Endothelial cell of umbilical vein (primary cell): ENCODE results near the gene TMEM267. TPM values are rescaled to one million over a fixed set of nuclear protein-coding genes. Genes with fewer than 3 reads are reported as not detected.

ENCODE experiments used
- BruUV-seq: library from RNA; stranded (reverse); fragments of 400-500 nt; replicated peaks from 2 replicates; lab custom pipeline; 2021; lab: Mats Ljungman, UMichigan
- CTCF ChIA-PET: fragments of 300-600, 350-600 bp; sonication (Branson Sonifier 250); formaldehyde crosslinking; loops from one replicate; lab custom pipeline; 2021; ENCODE audit warnings: antibody characterized with exemption, inconsistent platforms; lab: Charles Lee
- POLR2A ChIA-PET: fragments of 300-600, 350-600 bp; sonication (Branson Sonifier 250); formaldehyde crosslinking; loops from one replicate; lab custom pipeline; 2021; ENCODE audit warnings: antibody characterized with exemption, inconsistent platforms; lab: Charles Lee
- DNase-seq: peaks from one replicate; pipeline ENCODE4 v3.0.0-alpha.2; 2011; ENCODE audit warnings: low read depth, low spot score
- FAIRE-seq: peaks from 2 replicates; lab custom pipeline; 2011; peaks lifted over from hg19 to GRCh38; lab: Jason Lieb, UNC
- H2AFZ ChIP-seq: 2 replicates; pipeline ENCODE4 v1.6.0; 2012; ENCODE audit warnings: low read depth, low read length, control low read depth, inconsistent platforms
- H3K27ac ChIP-seq: 2 replicates; pipeline ENCODE4 v1.5.1; 2011; ENCODE audit warnings: low read depth, mild to moderate bottlenecking, control low read depth, low read length, moderate library complexity; ENCODE audit not compliant: insufficient read depth
- H3K27me3 ChIP-seq, 2 experiments: 2 replicates each; pipeline versions ENCODE4 v1.6.0 to v1.6.1; 2011; ENCODE audit warnings: low read length in 2 of 2, mixed read lengths in 1 of 2; ENCODE audit not compliant: control insufficient read depth in 2 of 2, insufficient read depth in 2 of 2
- H3K36me3 ChIP-seq, 2 experiments: 2 replicates in 1 of 2; 3 replicates in 1 of 2; pipeline ENCODE4 v1.5.1; 2011; ENCODE audit warnings: low read length in 2 of 2, mild to moderate bottlenecking in 1 of 2, moderate library complexity in 1 of 2; ENCODE audit not compliant: control insufficient read depth in 2 of 2, insufficient read depth in 2 of 2; ENCODE audit errors: extremely low read depth in 1 of 2
- H3K4me1 ChIP-seq: 3 replicates; pipeline ENCODE4 v1.5.1; 2011; ENCODE audit warnings: mild to moderate bottlenecking, low read length; ENCODE audit not compliant: control insufficient read depth, insufficient read depth; ENCODE audit errors: extremely low read depth
- H3K4me2 ChIP-seq: 2 replicates; pipeline ENCODE4 v1.6.1; 2011; ENCODE audit warnings: low read length, control low read depth, mixed read lengths; ENCODE audit not compliant: insufficient read depth
- H3K4me3 ChIP-seq, 3 experiments: fragments of 200-600 bp in 1 of 3; sonication (generic), shearing (Covaris generic) in 1 of 3; replicated peaks in 1 of 3; 2 replicates each; pipeline ENCODE4 v1.5.1; 2011 to 2016; ENCODE audit warnings: control low read depth in 3 of 3, low read length in 3 of 3, mild to moderate bottlenecking in 2 of 3, inconsistent platforms in 1 of 3, low read depth in 1 of 3, moderate library complexity in 1 of 3; ENCODE audit not compliant: insufficient read depth in 1 of 3
- H3K79me2 ChIP-seq: 2 replicates; pipeline ENCODE4 v1.6.0; 2012; ENCODE audit warnings: low read length, inconsistent platforms; ENCODE audit not compliant: control insufficient read depth, insufficient read depth
- H3K9ac ChIP-seq: replicated peaks from 2 replicates; pipeline ENCODE3; 2011; ENCODE audit warnings: low read length, control low read depth; ENCODE audit not compliant: insufficient read depth; ENCODE audit errors: extremely low read depth
- H3K9me1 ChIP-seq: replicated peaks from 3 replicates; pipeline ENCODE4 v1.6.0; 2011; ENCODE audit warnings: mild to moderate bottlenecking, low read length; ENCODE audit not compliant: control insufficient read depth, insufficient read depth; ENCODE audit errors: extremely low read depth
- H3K9me3 ChIP-seq: replicated peaks from 2 replicates; pipeline ENCODE4 v1.5.1; 2012; ENCODE audit warnings: low read length, inconsistent platforms; ENCODE audit not compliant: control insufficient read depth, insufficient read depth
- H4K20me1 ChIP-seq: replicated peaks from 2 replicates; pipeline ENCODE3; 2011; ENCODE audit warnings: mild to moderate bottlenecking, low read length; ENCODE audit not compliant: control insufficient read depth, insufficient read depth; ENCODE audit errors: extremely low read depth
- EZH2 ChIP-seq: IDR thresholded peaks from 2 replicates; pipeline ENCODE4 v1.6.1; 2012; ENCODE audit warnings: borderline replicate concordance, low read depth, mild to moderate bottlenecking, moderate library complexity, low read length, inconsistent platforms; ENCODE audit not compliant: severe bottlenecking
- FOS ChIP-seq: IDR thresholded peaks from 2 replicates; pipeline ENCODE4 v1.6.1; 2011; ENCODE audit warnings: mild to moderate bottlenecking, low read length, moderate library complexity, borderline replicate concordance; ENCODE audit not compliant: insufficient read depth
- GATA2 ChIP-seq: IDR thresholded peaks from 2 replicates; pipeline ENCODE4 v1.7.0; 2011; ENCODE audit warnings: low read depth, mild to moderate bottlenecking, moderate library complexity, mixed read lengths, low read length; ENCODE audit not compliant: insufficient read length, insufficient read depth
- JUN ChIP-seq: IDR thresholded peaks from 2 replicates; pipeline ENCODE4 v1.6.1; 2011; ENCODE audit warnings: borderline replicate concordance, low read depth; ENCODE audit not compliant: insufficient read length, insufficient read depth
- MAX ChIP-seq: IDR thresholded peaks from 2 replicates; pipeline ENCODE4 v1.6.1; 2011; ENCODE audit not compliant: insufficient read depth, insufficient read length
- MYC ChIP-seq: IDR thresholded peaks from one replicate; pipeline ENCODE4 v1.6.1; 2011; ENCODE audit warnings: mild to moderate bottlenecking, low read depth, low read length
- POLR2A ChIP-seq: IDR thresholded peaks from 2 replicates; pipeline ENCODE4 v1.6.1; 2012; ENCODE audit warnings: low read depth, mild to moderate bottlenecking, control low read depth, low read length
- POLR2AphosphoS5 ChIP-seq: IDR thresholded peaks from 2 replicates; pipeline ENCODE4 v1.6.1; 2012; ENCODE audit warnings: low read depth, mild to moderate bottlenecking, control low read depth, low read length, moderate library complexity; ENCODE audit not compliant: insufficient read depth
- dilution Hi-C: fragments of 300-500 bp; cut with MboI; formaldehyde crosslinking; loops from one replicate; pipeline ENCODE4 v1.15.0; 2019; ENCODE audit warnings: low sequenced_read_pairs; ENCODE audit not compliant: extremely low pct_ligation_motif_present
- intact Hi-C: fragments of 100-400 bp; cut with micrococcal nuclease; formaldehyde crosslinking; loops from one replicate; pipeline ENCODE4 v1.10.0; 2022
- polyA plus RNA-seq, 4 experiments: library from polyadenylated mRNA; depleted of rRNA in 3 of 4; stranded (reverse) in 3 of 4; unstranded in 1 of 4; fragments of >200 nt; gene quantifications; 2 replicates each; pipeline versions ENCODE4 v1.2.1 to v1.2.3, GENCODE V29; 2011 to 2012; ENCODE audit warnings: missing spikeins in 1 of 4
- total RNA-seq: library from RNA; stranded (reverse); gene quantifications from 2 replicates; pipeline ENCODE4 v1.2.3, GENCODE V29; 2021
- TF ChIP-seq, protein P1 (sequence below), 2 donors: IDR thresholded peaks; 1 replicate in 1 of 2; 2 replicates in 1 of 2; pipeline ENCODE4 v1.5.1; 2011; ENCODE audit warnings: low read length in 2 of 2, mild to moderate bottlenecking in 2 of 2, moderate library complexity in 2 of 2, control low read depth in 1 of 2, inconsistent platforms in 1 of 2, low read depth in 1 of 2; ENCODE audit not compliant: insufficient read depth in 1 of 2; ENCODE audit errors: extremely low read depth in 1 of 2

The TMEM267 gene
- total and polyA plus RNA-seq, 2 donors (not counting 3 experiments of a cell fraction or from before 2014, with no cell fraction given), result 5.4 to 8.6 TPM

DNA sequence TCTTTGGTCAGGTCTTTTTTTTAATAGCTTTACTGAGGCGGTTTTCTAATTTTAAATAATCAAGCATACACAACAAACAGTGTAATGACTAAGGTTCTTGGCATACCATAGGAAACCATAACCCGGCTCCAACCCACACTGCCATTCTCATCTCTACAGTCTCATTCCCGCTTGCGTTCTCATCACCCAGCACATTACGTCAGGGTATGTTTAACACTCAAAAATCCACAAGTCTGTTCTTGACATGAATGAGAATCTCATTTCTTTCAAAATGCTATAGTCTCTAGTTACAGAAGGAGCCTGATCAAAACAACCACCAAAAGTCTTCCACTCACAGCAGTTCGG lies 30.8 kb upstream of the TMEM267 start:
- Histone ChIP-seq H3K9me3 (no peaks in the 10 kb centered on the region), H3K27me3 (no peaks in the 10 kb centered on the region), H2AFZ (peak overlapping the region; percentile 90), H3K36me3 (no peaks in the 10 kb centered on the region), H3K9me1 (no peaks in the 10 kb centered on the region), H3K27ac (peak overlapping the region; percentile 92), H3K9ac (peak overlapping the region; percentile 97), H3K4me1 (peaks cover 11% of the 10 kb centered on the region), H3K4me3 (peak overlapping the region; percentile 68 to 93 (median 89)), H3K4me2 (peak overlapping the region; percentile 96), H3K79me2 (peaks cover 16% of the 10 kb centered on the region), H4K20me1 (no peaks in the 10 kb centered on the region)
- intact Hi-C loops, result loop anchor here (1.0 to 10.0 kb wide), 2 partner anchors 201 to 1860 kb away; partner anchors contain the start of gene HMGCS1
- DNase-seq (no peak), FAIRE-seq (peak; percentile 55)
- POLR2A ChIA-PET, result interaction anchor here (1.0 to 1.3 kb wide), 2 partner anchors 9 to 30 kb away, joined by 5 to 9 read pairs; partner anchors contain the start of gene TMEM267
- dilution Hi-C loops, result no loop called here
- BruUV-seq, result TSS peak; percentile 93
- TF ChIP-seq JUN, result no peak
- TF ChIP-seq, protein P1, sequence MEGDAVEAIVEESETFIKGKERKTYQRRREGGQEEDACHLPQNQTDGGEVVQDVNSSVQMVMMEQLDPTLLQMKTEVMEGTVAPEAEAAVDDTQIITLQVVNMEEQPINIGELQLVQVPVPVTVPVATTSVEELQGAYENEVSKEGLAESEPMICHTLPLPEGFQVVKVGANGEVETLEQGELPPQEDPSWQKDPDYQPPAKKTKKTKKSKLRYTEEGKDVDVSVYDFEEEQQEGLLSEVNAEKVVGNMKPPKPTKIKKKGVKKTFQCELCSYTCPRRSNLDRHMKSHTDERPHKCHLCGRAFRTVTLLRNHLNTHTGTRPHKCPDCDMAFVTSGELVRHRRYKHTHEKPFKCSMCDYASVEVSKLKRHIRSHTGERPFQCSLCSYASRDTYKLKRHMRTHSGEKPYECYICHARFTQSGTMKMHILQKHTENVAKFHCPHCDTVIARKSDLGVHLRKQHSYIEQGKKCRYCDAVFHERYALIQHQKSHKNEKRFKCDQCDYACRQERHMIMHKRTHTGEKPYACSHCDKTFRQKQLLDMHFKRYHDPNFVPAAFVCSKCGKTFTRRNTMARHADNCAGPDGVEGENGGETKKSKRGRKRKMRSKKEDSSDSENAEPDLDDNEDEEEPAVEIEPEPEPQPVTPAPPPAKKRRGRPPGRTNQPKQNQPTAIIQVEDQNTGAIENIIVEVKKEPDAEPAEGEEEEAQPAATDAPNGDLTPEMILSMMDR (IDR thresholded peaks at IDR 0.05; ENCODE audit: extremely low read depth in 1 of 2, insufficient read depth in 1 of 2, low read depth in 1 of 2, low read length in 2 of 2), result no peak
- TF ChIP-seq POLR2A, result no peak
- CTCF ChIA-PET, result interaction anchor here (1.0 to 2.8 kb wide), 5 partner anchors 10 to 202 kb away, joined by 3 to 26 read pairs (median 4); partner anchors contain the start of genes HMGCS1 and TMEM267

DNA sequence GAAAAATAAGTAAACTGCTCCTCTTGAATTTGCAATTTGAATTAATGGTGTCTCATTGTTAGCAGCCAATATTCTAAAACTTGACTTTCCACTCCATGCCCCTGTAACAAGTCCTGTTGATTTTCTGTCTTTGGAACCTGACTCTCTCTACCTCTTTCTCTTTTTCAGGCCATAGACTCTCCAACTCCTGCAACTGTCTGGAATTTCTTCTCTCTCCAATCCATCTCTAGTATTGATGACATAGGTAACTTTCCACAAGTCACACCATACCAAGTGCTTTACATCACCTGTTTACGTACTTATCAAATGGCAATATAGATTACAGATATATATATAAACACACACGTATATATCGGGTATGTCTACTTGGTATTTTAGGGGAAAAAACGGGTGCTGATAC lies 30.4 kb upstream of the TMEM267 start:
- Histone ChIP-seq H3K4me3 (peak overlapping the region; percentile 68 to 93 (median 89)), H3K27me3 (no peaks in the 10 kb centered on the region), H3K27ac (peak overlapping the region; percentile 92), H3K4me1 (peaks cover 11% of the 10 kb centered on the region), H3K9me1 (no peaks in the 10 kb centered on the region), H3K9me3 (no peaks in the 10 kb centered on the region), H3K79me2 (peaks cover 16% of the 10 kb centered on the region), H4K20me1 (no peaks in the 10 kb centered on the region), H2AFZ (peak overlapping the region; percentile 90), H3K36me3 (no peaks in the 10 kb centered on the region), H3K9ac (peak overlapping the region; percentile 97), H3K4me2 (peak overlapping the region; percentile 96)
- POLR2A ChIA-PET, result no interaction called here
- dilution Hi-C loops (no loop called here), intact Hi-C loops (loop anchor here (1.0 to 10.0 kb wide), 2 partner anchors 201 to 1861 kb away; partner anchors contain the start of gene HMGCS1)
- CTCF ChIA-PET, result interaction anchor here (1.6 to 2.8 kb wide), 2 partner anchors 30 to 201 kb away, joined by 4 to 26 read pairs; partner anchors contain the start of genes HMGCS1 and TMEM267
- no peak for DNase-seq
- TF ChIP-seq POLR2A (no peak), EZH2 (no peak), FOS (no peak), GATA2 (no peak), MYC (no peak), JUN (no peak), MAX (no peak), POLR2AphosphoS5 (no peak)
- TF ChIP-seq, protein P1 (IDR thresholded peaks at IDR 0.05; ENCODE audit: extremely low read depth in 1 of 2, insufficient read depth in 1 of 2, low read depth in 1 of 2, low read length in 2 of 2), result no peak
- no TSS peak for BruUV-seq
- FAIRE-seq, result no peak
